HCT116 (cell line): ENCODE results near the gene CRADD. TPM values are rescaled to one million over a fixed set of nuclear protein-coding genes. Genes with fewer than 3 reads are reported as not detected.

ENCODE experiments used
- ATAC-seq: fragments of 200-7000 bp; cut with Tn5 transposase; 2 replicates; pipeline ENCODE4 v1.9.1; 2020; ENCODE audit warnings: mild to moderate bottlenecking, moderate library complexity
- BruUV-seq: library from RNA; stranded (reverse); fragments of 400-500 nt; replicated peaks from 2 replicates; lab custom pipeline; 2021; lab: Mats Ljungman, UMichigan
- CTCF ChIA-PET: fragments of 300-600 bp; sonication (Branson Sonifier 250); formaldehyde crosslinking; loops from one replicate; lab custom pipeline; 2021; ENCODE audit warnings: antibody characterized with exemption; lab: Charles Lee
- POLR2A ChIA-PET: fragments of 300-600, 350-600 bp; sonication (Branson Sonifier 250); formaldehyde crosslinking; loops from one replicate; lab custom pipeline; 2021; ENCODE audit warnings: antibody characterized with exemption; lab: Charles Lee
- RAD21 ChIA-PET, 2 experiments: fragments of 300-600 bp; sonication (Branson Sonifier 250); formaldehyde crosslinking; loops; one replicate each; lab custom pipeline; 2023; ENCODE audit warnings: low total read pairs in 2 of 2; ENCODE audit not compliant: uncharacterized antibody in 2 of 2, unreplicated experiment in 2 of 2, low non-redundant PET in 1 of 2; lab: Charles Lee
- DNase-seq: peaks from one replicate; pipeline ENCODE4 v3.0.0-alpha.2; 2010; ENCODE audit warnings: low read depth, low spot score
- H2AFZ ChIP-seq: fragments of 200-600 bp; shearing (Covaris generic), sonication (generic); 2 replicates; pipeline ENCODE4 v1.6.1; 2017; ENCODE audit warnings: low read depth, mixed run types, mixed read lengths, antibody characterized with exemption, low read length; ENCODE audit not compliant: poor library complexity, severe bottlenecking
- H3K27ac ChIP-seq: 2 replicates; pipeline ENCODE4 v1.5.1; 2012; ENCODE audit warnings: low read depth, low read length
- H3K27me3 ChIP-seq: fragments of 200-600 bp; sonication (generic); 2 replicates; pipeline ENCODE4 v1.6.1; 2016; ENCODE audit warnings: mixed run types, low read length, mixed read lengths; ENCODE audit not compliant: insufficient read depth
- H3K36me3 ChIP-seq, 2 experiments: fragments of 200-500 bp in 1 of 2; fragments of 200-600 bp in 1 of 2; sonication (Bioruptor generic) in 1 of 2; sonication (generic) in 1 of 2; 2 replicates each; pipeline versions ENCODE4 v1.5.1 to v1.6.1; 2014 to 2016; ENCODE audit warnings: low read length in 2 of 2, inconsistent platforms in 1 of 2, mixed read lengths in 1 of 2, mixed run types in 1 of 2; ENCODE audit not compliant: insufficient read depth in 2 of 2, control insufficient read depth in 1 of 2
- H3K4me1 ChIP-seq, 2 experiments: fragments of 200-600 bp in 1 of 2; sonication (generic) in 1 of 2; 2 replicates each; pipeline versions ENCODE4 v1.5.1 to v1.6.1; 2012 to 2017; ENCODE audit warnings: low read length in 2 of 2, inconsistent platforms in 1 of 2, mild to moderate bottlenecking in 1 of 2, mixed read lengths in 1 of 2, mixed run types in 1 of 2, moderate library complexity in 1 of 2; ENCODE audit not compliant: insufficient read depth in 2 of 2, control insufficient read depth in 1 of 2
- H3K4me2 ChIP-seq: fragments of 200-600 bp; sonication (generic); 2 replicates; pipeline ENCODE4 v1.6.1; 2017; ENCODE audit warnings: mixed run types, low read length, mixed read lengths
- H3K4me3 ChIP-seq, 2 experiments: fragments of 200-600 bp in 1 of 2; sonication (generic) in 1 of 2; replicated peaks in 1 of 2; 2 replicates each; pipeline ENCODE4 v1.5.1; 2011 to 2016; ENCODE audit warnings: low read length in 2 of 2, control low read depth in 1 of 2, low read depth in 1 of 2, mild to moderate bottlenecking in 1 of 2, mixed read lengths in 1 of 2, mixed run types in 1 of 2
- H3K79me2 ChIP-seq: fragments of 200-600 bp; sonication (generic); 2 replicates; pipeline ENCODE4 v1.6.1; 2017; ENCODE audit warnings: mild to moderate bottlenecking, mixed run types, low read length, moderate library complexity, mixed read lengths; ENCODE audit not compliant: insufficient read depth
- H3K9ac ChIP-seq: fragments of 200-600 bp; sonication (generic); 2 replicates; pipeline ENCODE4 v1.6.1; 2016; ENCODE audit warnings: low read length, mixed read lengths
- H3K9me2 ChIP-seq: fragments of 200-600 bp; sonication (generic), shearing (Covaris generic); 2 replicates; pipeline ENCODE4 v1.6.1; 2017; ENCODE audit warnings: mixed run types, mild to moderate bottlenecking, moderate library complexity; ENCODE audit not compliant: insufficient read depth
- H3K9me3 ChIP-seq, 2 experiments: fragments of 200-500 bp in 1 of 2; fragments of 200-600 bp in 1 of 2; sonication (Bioruptor generic) in 1 of 2; sonication (generic) in 1 of 2; 2 replicates each; pipeline ENCODE4 v1.6.1; 2014 to 2017; ENCODE audit warnings: low read length in 2 of 2, mixed read lengths in 2 of 2, inconsistent platforms in 1 of 2, low read depth in 1 of 2, mild to moderate bottlenecking in 1 of 2, mixed run types in 1 of 2, moderate library complexity in 1 of 2; ENCODE audit not compliant: control insufficient read depth in 1 of 2, insufficient read depth in 1 of 2
- H4K20me1 ChIP-seq: fragments of 200-600 bp; sonication (generic), shearing (Covaris generic); 2 replicates; pipeline ENCODE4 v1.6.1; 2017; ENCODE audit warnings: mixed run types, mild to moderate bottlenecking, moderate library complexity; ENCODE audit not compliant: insufficient read depth
- CBX3 ChIP-seq: IDR thresholded peaks from 2 replicates; pipeline ENCODE4 v1.6.1; 2012; ENCODE audit warnings: low read depth
- CEBPB ChIP-seq: IDR thresholded peaks from 2 replicates; pipeline ENCODE4 v1.6.1; 2012; ENCODE audit warnings: low read depth
- EGR1 ChIP-seq: IDR thresholded peaks from 2 replicates; pipeline ENCODE4 v1.6.1; 2012; ENCODE audit warnings: low read depth
- ELF1 ChIP-seq: IDR thresholded peaks from 2 replicates; pipeline ENCODE4 v1.6.1; 2012; ENCODE audit warnings: low read depth, borderline replicate concordance
- FOSL1 ChIP-seq: IDR thresholded peaks from 2 replicates; pipeline ENCODE4 v1.6.1; 2012; ENCODE audit warnings: low read depth
- JUND ChIP-seq: IDR thresholded peaks from 2 replicates; pipeline ENCODE4 v1.6.1; 2012
- SIN3A ChIP-seq: IDR thresholded peaks from 2 replicates; pipeline ENCODE4 v1.6.1; 2012; ENCODE audit warnings: low read depth
- SP1 ChIP-seq: IDR thresholded peaks from 2 replicates; pipeline ENCODE4 v1.6.1; 2012; ENCODE audit warnings: low read depth
- YY1 ChIP-seq: IDR thresholded peaks from 2 replicates; pipeline ENCODE4 v1.6.1; 2011; ENCODE audit warnings: low read length, low read depth, moderate library complexity, mild to moderate bottlenecking; ENCODE audit not compliant: insufficient replicate concordance; ENCODE audit errors: extremely low read depth
- ZFX ChIP-seq: fragments of 450-650 bp; IDR thresholded peaks from 2 replicates; pipeline ENCODE4 v1.6.1; 2017
- intact Hi-C: fragments of 100-400 bp; cut with micrococcal nuclease; formaldehyde crosslinking; loops from 2 replicates; pipeline ENCODE4 v1.10.0; 2022
- total RNA-seq: library from RNA; stranded (reverse); gene quantifications from one replicate; pipeline ENCODE4 v1.2.1, GENCODE V29; 2021; ENCODE audit not compliant: unreplicated experiment
- TF ChIP-seq, protein P1 (sequence below): IDR thresholded peaks from 2 replicates; pipeline ENCODE4 v1.6.1; 2011; ENCODE audit warnings: mild to moderate bottlenecking, low read length, moderate library complexity; ENCODE audit not compliant: insufficient replicate concordance; ENCODE audit errors: extremely low read depth

The CRADD gene
- total RNA-seq, 1 experiment from 2014 or later, result 12.2 TPM

DNA sequence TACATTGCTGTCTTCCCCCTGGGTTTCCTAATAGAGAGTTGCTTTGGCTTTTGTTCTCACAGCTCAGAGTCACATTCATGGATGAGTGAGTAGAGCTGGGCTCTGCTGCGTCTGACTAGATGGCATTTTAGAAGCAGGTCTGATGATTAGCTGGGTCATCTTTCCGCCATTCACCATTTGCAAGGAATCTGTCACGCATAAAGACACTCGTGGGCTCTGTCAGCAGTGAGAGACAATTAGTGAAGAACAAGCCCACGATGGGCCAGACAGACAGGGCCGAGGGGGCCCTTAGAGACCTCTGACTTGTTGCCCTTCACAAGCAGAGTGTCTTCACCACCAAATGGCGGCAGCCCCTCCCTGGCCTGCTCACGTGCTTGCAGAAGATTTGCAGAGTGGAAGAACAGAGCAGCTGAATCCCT is 175.0 kb downstream of the CRADD start:
- H3K79me2 ChIP-seq, result no peaks in the 10 kb centered on the region
- ATAC-seq, result no peak
- no peaks in the 10 kb centered on the region for H3K9me2 ChIP-seq
- intact Hi-C loops, result no loop called here
- H2AFZ ChIP-seq, result no peak overlapping the region
- no peaks in the 10 kb centered on the region for H4K20me1 ChIP-seq
- no peak overlapping the region for H3K27ac ChIP-seq
- ChIA-PET POLR2A (no interaction called here), CTCF (no interaction called here), RAD21 (no interaction called here)
- H3K9me3 ChIP-seq, result no peaks in the 10 kb centered on the region
- TF ChIP-seq YY1 (no peak), SIN3A (no peak), JUND (no peak), ELF1 (no peak), EGR1 (no peak), CEBPB (no peak)
- TF ChIP-seq, protein P1, sequence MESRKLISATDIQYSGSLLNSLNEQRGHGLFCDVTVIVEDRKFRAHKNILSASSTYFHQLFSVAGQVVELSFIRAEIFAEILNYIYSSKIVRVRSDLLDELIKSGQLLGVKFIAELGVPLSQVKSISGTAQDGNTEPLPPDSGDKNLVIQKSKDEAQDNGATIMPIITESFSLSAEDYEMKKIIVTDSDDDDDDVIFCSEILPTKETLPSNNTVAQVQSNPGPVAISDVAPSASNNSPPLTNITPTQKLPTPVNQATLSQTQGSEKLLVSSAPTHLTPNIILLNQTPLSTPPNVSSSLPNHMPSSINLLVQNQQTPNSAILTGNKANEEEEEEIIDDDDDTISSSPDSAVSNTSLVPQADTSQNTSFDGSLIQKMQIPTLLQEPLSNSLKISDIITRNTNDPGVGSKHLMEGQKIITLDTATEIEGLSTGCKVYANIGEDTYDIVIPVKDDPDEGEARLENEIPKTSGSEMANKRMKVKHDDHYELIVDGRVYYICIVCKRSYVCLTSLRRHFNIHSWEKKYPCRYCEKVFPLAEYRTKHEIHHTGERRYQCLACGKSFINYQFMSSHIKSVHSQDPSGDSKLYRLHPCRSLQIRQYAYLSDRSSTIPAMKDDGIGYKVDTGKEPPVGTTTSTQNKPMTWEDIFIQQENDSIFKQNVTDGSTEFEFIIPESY, result no peak
- H3K4me2 ChIP-seq, result no peak overlapping the region
- no TSS peak for BruUV-seq
- H3K4me1 ChIP-seq, result 0 out of 4 replicates have a peak, but pooled peaks cover 0 to under 1% of the 10 kb centered on the region in 2 experiments
- no peak overlapping the region for H3K9ac ChIP-seq
- no peaks in the 10 kb centered on the region for H3K27me3 ChIP-seq
- H3K4me3 ChIP-seq, result no peak overlapping the region
- no peak for DNase-seq
- no peaks in the 10 kb centered on the region for H3K36me3 ChIP-seq

DNA sequence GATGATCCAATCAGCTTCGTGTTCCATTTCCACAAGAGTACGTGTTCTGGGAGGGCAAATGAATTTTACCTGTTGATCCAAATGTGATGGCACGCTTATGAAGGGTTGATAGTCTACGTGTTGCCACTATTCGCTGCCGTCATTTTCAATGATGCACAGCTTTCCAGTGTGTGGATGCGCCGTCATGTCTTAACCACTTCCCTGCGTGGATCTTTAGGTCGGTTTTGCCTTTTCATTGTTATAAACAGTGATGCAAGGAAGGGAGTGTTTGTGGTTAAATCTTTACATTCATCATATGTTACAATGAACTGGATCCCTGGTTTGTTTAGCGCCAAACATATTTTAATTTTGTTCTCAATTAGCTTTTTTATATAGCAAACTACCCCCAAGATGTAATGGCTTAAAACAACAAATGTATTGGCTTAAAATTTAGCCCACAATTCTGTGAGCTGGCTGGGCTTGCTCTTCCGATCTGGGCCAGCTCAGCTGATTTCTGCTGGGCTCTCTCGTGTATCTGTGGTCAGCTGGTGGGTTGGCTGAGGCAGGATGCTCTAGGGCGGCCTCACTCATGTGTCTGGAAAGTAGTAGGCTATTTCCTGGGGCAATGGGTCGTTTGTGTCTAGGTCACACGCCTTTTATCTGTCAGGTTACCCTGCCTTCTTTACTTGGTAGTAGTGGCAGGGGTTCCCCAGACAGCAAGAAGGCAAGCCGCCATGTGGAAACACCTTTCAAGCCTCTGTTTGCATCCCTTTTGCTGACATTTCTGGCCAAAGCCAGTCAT is 176.7 kb downstream of the CRADD start:
- DNase-seq (no peak), ATAC-seq (no peak)
- H4K20me1 ChIP-seq, result no peaks in the 10 kb centered on the region
- ChIA-PET CTCF (no interaction called here), RAD21 (no interaction called here), POLR2A (no interaction called here)
- no peaks in the 10 kb centered on the region for H3K36me3 ChIP-seq
- 0 out of 2 replicates have a peak, but pooled peaks cover 3% of the 10 kb centered on the region for H3K9me2 ChIP-seq
- no peak overlapping the region for H3K4me2 ChIP-seq
- no peaks in the 10 kb centered on the region for H3K27me3 ChIP-seq
- TF ChIP-seq SP1 (no peak), CBX3 (no peak), ZFX (no peak), FOSL1 (no peak), EGR1 (no peak)
- no peaks in the 10 kb centered on the region for H3K79me2 ChIP-seq
- intact Hi-C loops, result no loop called here
- peaks cover 0 to 4% of the 10 kb centered on the region in 2 experiments; a peak in 1 of 4 replicates for H3K4me1 ChIP-seq
- H3K27ac ChIP-seq, result no peak overlapping the region
- no peak overlapping the region for H2AFZ ChIP-seq
- BruUV-seq, result no TSS peak
- no peaks in the 10 kb centered on the region for H3K9me3 ChIP-seq
- H3K9ac ChIP-seq, result no peak overlapping the region
- no peak overlapping the region for H3K4me3 ChIP-seq
